H9 (cell line): Measurements from ENCODE around the gene AGK. TPM values are rescaled to one million over a fixed set of nuclear protein-coding genes. Genes with fewer than 3 reads are reported as not detected.
A peak's percentile ranks its signal among the peaks of the same experiment; 100 is the strongest.

ENCODE experiments used
- DNase-seq: peaks from one replicate; pipeline ENCODE4 v3.0.0-alpha.2; 2017
- H2AFZ ChIP-seq: one replicate; pipeline ENCODE4 v1.6.1; 2013; ENCODE audit warnings: mild to moderate bottlenecking, low read length, control low read depth, moderate library complexity
- H2AK5ac ChIP-seq: 2 replicates; pipeline ENCODE4 v1.6.1; 2013; ENCODE audit warnings: low read length, control low read depth, mixed read lengths; ENCODE audit not compliant: insufficient read length
- H2BK120ac ChIP-seq: one replicate; pipeline ENCODE4 v1.6.1; 2013; ENCODE audit warnings: low read depth, mild to moderate bottlenecking, low read length, control low read depth, inconsistent platforms; ENCODE audit not compliant: poor library complexity, severe bottlenecking
- H2BK12ac ChIP-seq: 2 replicates; pipeline ENCODE4 v1.6.1; 2013; ENCODE audit warnings: low read length, control low read depth, mixed read lengths, low read depth; ENCODE audit not compliant: insufficient read length
- H2BK15ac ChIP-seq: 2 replicates; pipeline ENCODE4 v1.6.1; 2013; ENCODE audit warnings: low read depth, low read length, control low read depth
- H2BK20ac ChIP-seq: one replicate; pipeline ENCODE4 v1.6.1; 2013; ENCODE audit warnings: low read depth, mild to moderate bottlenecking, low read length, control low read depth, inconsistent platforms; ENCODE audit not compliant: poor library complexity, severe bottlenecking
- H2BK5ac ChIP-seq: 2 replicates; pipeline ENCODE4 v1.6.1; 2013; ENCODE audit warnings: low read length, control low read depth, mixed read lengths; ENCODE audit not compliant: insufficient read length
- H3K14ac ChIP-seq: 2 replicates; pipeline ENCODE4 v1.6.1; 2013; ENCODE audit warnings: low read length, control low read depth; ENCODE audit not compliant: insufficient read depth
- H3K18ac ChIP-seq: 2 replicates; pipeline ENCODE4 v1.6.1; 2013; ENCODE audit warnings: low read depth, mild to moderate bottlenecking, mixed read lengths, low read length, control low read depth; ENCODE audit not compliant: insufficient read length
- H3K23ac ChIP-seq: 2 replicates; pipeline ENCODE4 v1.6.1; 2013; ENCODE audit warnings: low read length, control low read depth, mixed read lengths, low read depth; ENCODE audit not compliant: insufficient read length
- H3K23me2 ChIP-seq: 2 replicates; pipeline ENCODE4 v1.6.1; 2013; ENCODE audit warnings: low read depth, mild to moderate bottlenecking, mixed read lengths, low read length, control low read depth; ENCODE audit not compliant: insufficient read length, poor library complexity, severe bottlenecking
- H3K27ac ChIP-seq: 2 replicates; pipeline ENCODE4 v1.5.1; 2013; ENCODE audit warnings: low read length, control low read depth, mixed read lengths, low read depth; ENCODE audit not compliant: insufficient read length
- H3K27me3 ChIP-seq: 2 replicates; pipeline ENCODE4 v1.6.1; 2013; ENCODE audit warnings: low read length, control low read depth, inconsistent platforms; ENCODE audit not compliant: insufficient read depth
- H3K4ac ChIP-seq: 2 replicates; pipeline ENCODE4 v1.6.1; 2013; ENCODE audit warnings: low read depth, mild to moderate bottlenecking, control low read depth, inconsistent platforms, low read length, moderate library complexity
- H3K4me1 ChIP-seq: 2 replicates; pipeline ENCODE4 v1.6.1; 2013; ENCODE audit warnings: low read length, control low read depth, inconsistent platforms; ENCODE audit not compliant: insufficient read depth
- H3K4me2 ChIP-seq: 2 replicates; pipeline ENCODE4 v1.6.1; 2013; ENCODE audit warnings: low read length, control low read depth, mixed read lengths; ENCODE audit not compliant: insufficient read length, insufficient read depth
- H3K56ac ChIP-seq: 2 replicates; pipeline ENCODE4 v1.6.1; 2013; ENCODE audit warnings: low read depth, mild to moderate bottlenecking, mixed read lengths, low read length, control low read depth; ENCODE audit not compliant: insufficient read length
- H3K79me1 ChIP-seq: 2 replicates; pipeline ENCODE4 v1.6.1; 2013; ENCODE audit warnings: low read depth, mild to moderate bottlenecking, moderate library complexity, low read length, control low read depth, inconsistent platforms; ENCODE audit not compliant: insufficient read depth, poor library complexity, severe bottlenecking
- H3K79me2 ChIP-seq: 2 replicates; pipeline ENCODE4 v1.6.1; 2013; ENCODE audit warnings: low read length, control low read depth, inconsistent platforms; ENCODE audit not compliant: insufficient read depth
- H3K9ac ChIP-seq: 2 replicates; pipeline ENCODE4 v1.6.1; 2013; ENCODE audit warnings: low read length, control low read depth, mixed read lengths; ENCODE audit not compliant: insufficient read length; ENCODE audit errors: extremely low read depth
- H3K9me3 ChIP-seq: one replicate; pipeline ENCODE4 v1.6.1; 2013; ENCODE audit warnings: low read depth, low read length, inconsistent platforms; ENCODE audit not compliant: control insufficient read depth
- H3T11ph ChIP-seq: one replicate; pipeline ENCODE4 v1.6.1; 2013; ENCODE audit warnings: mild to moderate bottlenecking, low read length, control low read depth, inconsistent platforms
- H4K20me1 ChIP-seq: one replicate; pipeline ENCODE4 v1.6.1; 2013; ENCODE audit not compliant: control insufficient read depth, insufficient read length, insufficient read depth
- H4K5ac ChIP-seq: 2 replicates; pipeline ENCODE4 v1.6.1; 2013; ENCODE audit warnings: low read depth, mild to moderate bottlenecking, mixed read lengths, low read length, control low read depth; ENCODE audit not compliant: insufficient read length
- H4K8ac ChIP-seq: replicated peaks from 2 replicates; pipeline ENCODE4 v1.6.1; 2013; ENCODE audit warnings: low read length, control low read depth, mixed read lengths, low read depth; ENCODE audit not compliant: insufficient read length
- H4K91ac ChIP-seq: 2 replicates; pipeline ENCODE4 v1.6.1; 2013; ENCODE audit warnings: low read depth, mild to moderate bottlenecking, moderate library complexity, mixed read lengths, low read length, control low read depth; ENCODE audit not compliant: insufficient read length
- H3K27ac Mint-ChIP-seq, 3 experiments: 2 replicates in 2 of 3; 3 replicates in 1 of 3; pipeline ENCODE4 v1.8.0; 2020 to 2021; ENCODE audit warnings: mixed read lengths in 3 of 3, mild to moderate bottlenecking in 1 of 3, moderate library complexity in 1 of 3
- H3K27me3 Mint-ChIP-seq: 2 replicates; pipeline ENCODE4 v1.8.0; 2021; ENCODE audit warnings: low read depth, mild to moderate bottlenecking, moderate library complexity, mixed read lengths
- H3K36me3 Mint-ChIP-seq, 3 experiments: 2 replicates in 2 of 3; 3 replicates in 1 of 3; pipeline ENCODE4 v1.8.0; 2020 to 2021; ENCODE audit warnings: low read depth in 3 of 3, mixed read lengths in 3 of 3; ENCODE audit not compliant: insufficient read depth in 1 of 3
- H3K4me1 Mint-ChIP-seq, 2 experiments: 2 replicates each; pipeline ENCODE4 v1.8.0; 2020; ENCODE audit warnings: mixed read lengths in 2 of 2
- H3K4me3 Mint-ChIP-seq, 2 experiments: 2 replicates in 1 of 2; 3 replicates in 1 of 2; pipeline ENCODE4 v1.8.0; 2020 to 2021; ENCODE audit warnings: mild to moderate bottlenecking in 2 of 2, mixed read lengths in 2 of 2, moderate library complexity in 1 of 2
- H3K9me3 Mint-ChIP-seq, 2 experiments: 2 replicates in 1 of 2; 3 replicates in 1 of 2; pipeline ENCODE4 v1.8.0; 2020; ENCODE audit warnings: mild to moderate bottlenecking in 2 of 2, mixed read lengths in 2 of 2, moderate library complexity in 1 of 2
- WGBS: extraction: QIAGEN DNeasy Blood & Tissue Kit; methylation state at CpG from one replicate; pipeline ENCODE4 v1.1.7; 2013; ENCODE audit warnings: missing lambda C conversion rate, low lambda C conversion rate, mixed read lengths; ENCODE audit not compliant: insufficient read length; ENCODE audit errors: extremely low coverage; 5-methylcytosine and 5-hydroxymethylcytosine counted together
- total RNA-seq: library from RNA; stranded (reverse); gene quantifications from 2 replicates; pipeline ENCODE4 v1.2.1, GENCODE V29; 2021
- TF ChIP-seq, protein P1 (sequence below): fragments of 200-600 bp; sonication (generic); conservative IDR thresholded peaks from 3 replicates; pipeline ENCODE4 v1.8.0; 2021; ENCODE audit warnings: antibody characterized with exemption, mild to moderate bottlenecking

Gene AGK
- total RNA-seq, 1 experiment from 2014 or later, result 35.1 TPM

DNA sequence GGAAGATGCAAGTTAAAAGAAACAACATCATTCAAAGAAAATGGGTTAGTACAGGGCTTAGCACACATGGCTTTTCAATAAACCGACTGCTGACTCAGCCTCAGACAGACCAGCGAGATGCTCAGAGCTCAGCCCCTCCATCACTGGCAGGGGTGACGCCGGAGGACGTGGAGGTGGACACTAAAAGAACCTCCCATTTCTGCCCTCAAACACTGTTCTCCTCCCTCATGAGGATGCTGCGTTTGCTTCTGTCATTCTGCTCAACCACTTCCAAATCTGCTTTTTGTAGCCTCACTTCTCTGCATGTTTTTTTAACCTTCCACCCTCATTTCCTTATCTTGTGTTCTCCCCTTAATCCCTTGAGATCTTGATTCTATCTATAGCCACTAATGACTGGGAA, 135.5 kb downstream of the AGK start:
- Histone ChIP-seq H4K5ac (no peak overlapping the region), H3K56ac (no peak overlapping the region), H2BK20ac (no peak overlapping the region), H2BK12ac (no peak overlapping the region), H4K20me1 (no peaks in the 10 kb centered on the region), H3K23ac (no peak overlapping the region), H2BK120ac (no peak overlapping the region), H3K9me3 (no peaks in the 10 kb centered on the region), H3T11ph (no peak overlapping the region), H3K9ac (no peak overlapping the region), H2BK5ac (no peak overlapping the region), H3K23me2 (no peaks in the 10 kb centered on the region), H3K4me2 (no peak overlapping the region), H4K8ac (no peak overlapping the region), H3K79me1 (no peaks in the 10 kb centered on the region), H3K4me1 (peaks cover 6% of the 10 kb centered on the region; the same call in 1 of the 2 replicates), H2AK5ac (no peak overlapping the region), H2AFZ (no peak overlapping the region), H2BK15ac (no peak overlapping the region), H3K4ac (no peak overlapping the region), H4K91ac (no peak overlapping the region), H3K18ac (no peak overlapping the region), H3K27ac (no peak overlapping the region), H3K14ac (no peak overlapping the region), H3K27me3 (no peaks in the 10 kb centered on the region), H3K79me2 (peaks cover 2% of the 10 kb centered on the region; the same call in 1 of the 2 replicates)
- peaks cover 4 to 20% (median 15%) of the 10 kb centered on the region in 3 experiments; a peak in 6 of 7 replicates for H3K36me3 Mint-ChIP-seq
- DNase-seq, result no peak
- TF ChIP-seq, protein P1, sequence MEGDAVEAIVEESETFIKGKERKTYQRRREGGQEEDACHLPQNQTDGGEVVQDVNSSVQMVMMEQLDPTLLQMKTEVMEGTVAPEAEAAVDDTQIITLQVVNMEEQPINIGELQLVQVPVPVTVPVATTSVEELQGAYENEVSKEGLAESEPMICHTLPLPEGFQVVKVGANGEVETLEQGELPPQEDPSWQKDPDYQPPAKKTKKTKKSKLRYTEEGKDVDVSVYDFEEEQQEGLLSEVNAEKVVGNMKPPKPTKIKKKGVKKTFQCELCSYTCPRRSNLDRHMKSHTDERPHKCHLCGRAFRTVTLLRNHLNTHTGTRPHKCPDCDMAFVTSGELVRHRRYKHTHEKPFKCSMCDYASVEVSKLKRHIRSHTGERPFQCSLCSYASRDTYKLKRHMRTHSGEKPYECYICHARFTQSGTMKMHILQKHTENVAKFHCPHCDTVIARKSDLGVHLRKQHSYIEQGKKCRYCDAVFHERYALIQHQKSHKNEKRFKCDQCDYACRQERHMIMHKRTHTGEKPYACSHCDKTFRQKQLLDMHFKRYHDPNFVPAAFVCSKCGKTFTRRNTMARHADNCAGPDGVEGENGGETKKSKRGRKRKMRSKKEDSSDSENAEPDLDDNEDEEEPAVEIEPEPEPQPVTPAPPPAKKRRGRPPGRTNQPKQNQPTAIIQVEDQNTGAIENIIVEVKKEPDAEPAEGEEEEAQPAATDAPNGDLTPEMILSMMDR, result no peak
- 0 out of 7 replicates have a peak overlapping the region, but pooled peaks of 1 of the 3 experiments have one; percentile 9 for H3K27ac Mint-ChIP-seq
- no CpG with 5 or more reads among the region's 6 CpGs for WGBS
- H3K27me3 Mint-ChIP-seq, result no peaks in the 10 kb centered on the region
- H3K4me3 Mint-ChIP-seq, result no peak overlapping the region
- no peaks in the 10 kb centered on the region for H3K9me3 Mint-ChIP-seq
- H3K4me1 Mint-ChIP-seq, result peaks cover 11 to 23% of the 10 kb centered on the region in 2 experiments
